ENCODE data around the gene ICOSLG.

ICOSLG gene

DNA sequence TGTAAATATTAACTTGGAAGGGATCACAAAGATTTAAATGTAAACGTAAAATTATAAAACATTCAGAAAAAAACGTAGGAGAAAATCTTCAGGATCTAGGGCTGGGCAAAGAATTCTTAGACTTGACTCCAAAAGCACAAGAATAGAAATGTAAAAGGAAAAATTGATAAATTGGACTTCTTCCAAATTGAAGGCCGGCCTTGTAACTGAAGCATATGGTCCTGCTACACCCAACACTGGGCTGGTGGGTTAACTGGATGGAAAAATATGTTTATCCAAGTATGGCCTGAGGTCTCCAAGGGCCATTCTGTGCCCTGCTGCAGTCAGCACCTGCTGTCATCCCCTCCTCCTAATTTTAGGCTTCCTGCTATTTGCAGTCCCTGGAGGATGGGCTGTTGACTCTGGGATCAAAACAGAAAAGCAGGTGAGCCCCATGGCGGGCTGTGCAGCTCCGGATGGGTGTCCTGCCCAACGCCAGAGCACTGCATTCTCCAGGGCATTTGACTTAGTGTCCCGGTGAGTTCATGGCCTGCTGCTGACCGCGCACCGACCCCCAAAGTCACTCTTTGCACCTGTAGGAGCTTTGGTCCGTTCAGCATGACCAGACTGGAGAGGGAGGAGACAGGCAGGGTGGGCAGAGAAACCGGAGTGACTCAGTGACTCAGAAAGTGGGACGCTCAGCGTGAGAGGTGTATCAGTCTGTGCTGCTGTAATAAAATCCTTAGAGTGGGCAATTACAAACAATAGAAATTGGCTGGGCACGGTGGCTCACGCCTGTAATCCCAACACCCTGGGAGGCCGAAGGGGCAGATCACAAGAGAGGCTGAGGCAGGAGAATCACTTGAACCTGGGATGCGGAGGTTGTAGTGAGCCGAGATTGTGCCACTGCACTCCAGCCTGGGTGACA lies 38.9 kb upstream of the ICOSLG start:
- Histone ChIP-seq H3K36me3 (replicated peaks; ENCODE audit: insufficient read depth, low read length) (no peaks in the 10 kb centered on the region), H3K79me2 (ENCODE audit: low read length) (no peaks in the 10 kb centered on the region), H3K9me3 (replicated peaks; ENCODE audit: insufficient read depth, low read length) (no peaks in the 10 kb centered on the region), H2AFZ (ENCODE audit: low read length) (no peak overlapping the region), H3K4me1 (ENCODE audit: low read length) (no peaks in the 10 kb centered on the region), H3K4me2 (ENCODE audit: low read depth, low read length) (no peak overlapping the region), H3K27me3 (replicated peaks; ENCODE audit: insufficient read depth, low read length) (peaks cover 51% of the 10 kb centered on the region), H3F3A (ENCODE audit: insufficient read depth, low read length) (no peaks in the 10 kb centered on the region), H3K4me3 (ENCODE audit: low read length) (no peak overlapping the region), H3K27ac (ENCODE audit: low read length) (no peak overlapping the region), H3K9ac (ENCODE audit: low read length) (no peak overlapping the region), H3K9me2 (replicated peaks; ENCODE audit: insufficient read depth, low read length) (no peaks in the 10 kb centered on the region), H4K20me1 (ENCODE audit: insufficient read depth, low read length) (no peaks in the 10 kb centered on the region)
- DNase-seq = no peak
- TF ChIP-seq EZH2phosphoT487 (IDR thresholded peaks at IDR 0.05; ENCODE audit: low read length) (no peak), EZH2 (optimal IDR thresholded peaks at IDR 0.05; ENCODE audit: low read depth, low read length) (no peak)
- TF ChIP-seq, protein P1, sequence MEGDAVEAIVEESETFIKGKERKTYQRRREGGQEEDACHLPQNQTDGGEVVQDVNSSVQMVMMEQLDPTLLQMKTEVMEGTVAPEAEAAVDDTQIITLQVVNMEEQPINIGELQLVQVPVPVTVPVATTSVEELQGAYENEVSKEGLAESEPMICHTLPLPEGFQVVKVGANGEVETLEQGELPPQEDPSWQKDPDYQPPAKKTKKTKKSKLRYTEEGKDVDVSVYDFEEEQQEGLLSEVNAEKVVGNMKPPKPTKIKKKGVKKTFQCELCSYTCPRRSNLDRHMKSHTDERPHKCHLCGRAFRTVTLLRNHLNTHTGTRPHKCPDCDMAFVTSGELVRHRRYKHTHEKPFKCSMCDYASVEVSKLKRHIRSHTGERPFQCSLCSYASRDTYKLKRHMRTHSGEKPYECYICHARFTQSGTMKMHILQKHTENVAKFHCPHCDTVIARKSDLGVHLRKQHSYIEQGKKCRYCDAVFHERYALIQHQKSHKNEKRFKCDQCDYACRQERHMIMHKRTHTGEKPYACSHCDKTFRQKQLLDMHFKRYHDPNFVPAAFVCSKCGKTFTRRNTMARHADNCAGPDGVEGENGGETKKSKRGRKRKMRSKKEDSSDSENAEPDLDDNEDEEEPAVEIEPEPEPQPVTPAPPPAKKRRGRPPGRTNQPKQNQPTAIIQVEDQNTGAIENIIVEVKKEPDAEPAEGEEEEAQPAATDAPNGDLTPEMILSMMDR (IDR thresholded peaks at IDR 0.05; ENCODE audit: low read length) = no peak

DNA sequence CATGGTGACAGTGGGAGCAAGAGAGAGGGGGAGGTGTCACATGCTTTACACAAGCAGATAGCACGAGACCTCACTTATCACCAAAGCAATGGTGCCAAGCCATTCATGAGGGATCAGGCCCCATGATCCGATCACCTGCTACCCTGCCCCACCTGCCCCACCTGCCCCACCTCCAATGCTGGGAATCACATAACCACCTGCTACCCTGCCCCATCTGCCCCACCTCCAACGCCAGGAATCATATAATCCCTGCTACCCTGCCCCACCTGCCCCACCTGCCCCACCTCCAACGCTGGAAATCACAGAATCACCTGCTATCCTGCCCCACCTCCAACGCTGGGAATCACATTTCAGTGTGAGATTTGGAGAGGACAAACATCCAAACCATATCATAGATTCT lies 34.3 kb upstream of the ICOSLG start:
- no peak overlapping the region for H3K4me3 ChIP-seq (ENCODE audit: low read length)
- no peaks in the 10 kb centered on the region for H3K79me2 ChIP-seq (ENCODE audit: low read length)
- no peaks in the 10 kb centered on the region for H4K20me1 ChIP-seq (ENCODE audit: insufficient read depth, low read length)
- H3K9ac ChIP-seq (ENCODE audit: low read length) = no peak overlapping the region
- H3K27ac ChIP-seq (ENCODE audit: low read length) = no peak overlapping the region
- TF ChIP-seq, protein P1 (IDR thresholded peaks at IDR 0.05; ENCODE audit: low read length) = no peak
- TF ChIP-seq EZH2 (optimal IDR thresholded peaks at IDR 0.05; ENCODE audit: low read depth, low read length) (no peak), EZH2phosphoT487 (IDR thresholded peaks at IDR 0.05; ENCODE audit: low read length) (no peak)
- H3K4me1 ChIP-seq (ENCODE audit: low read length) = no peaks in the 10 kb centered on the region
- no peak overlapping the region for H2AFZ ChIP-seq (ENCODE audit: low read length)
- H3K9me3 ChIP-seq (replicated peaks; ENCODE audit: insufficient read depth, low read length) = no peaks in the 10 kb centered on the region
- no peaks in the 10 kb centered on the region for H3F3A ChIP-seq (ENCODE audit: insufficient read depth, low read length)
- H3K27me3 ChIP-seq (replicated peaks; ENCODE audit: insufficient read depth, low read length) = peaks cover 35% of the 10 kb centered on the region
- no peak overlapping the region for H3K4me2 ChIP-seq (ENCODE audit: low read depth, low read length)
- no peaks in the 10 kb centered on the region for H3K36me3 ChIP-seq (replicated peaks; ENCODE audit: insufficient read depth, low read length)
- no peaks in the 10 kb centered on the region for H3K9me2 ChIP-seq (replicated peaks; ENCODE audit: insufficient read depth, low read length)
- DNase-seq = no peak

DNA sequence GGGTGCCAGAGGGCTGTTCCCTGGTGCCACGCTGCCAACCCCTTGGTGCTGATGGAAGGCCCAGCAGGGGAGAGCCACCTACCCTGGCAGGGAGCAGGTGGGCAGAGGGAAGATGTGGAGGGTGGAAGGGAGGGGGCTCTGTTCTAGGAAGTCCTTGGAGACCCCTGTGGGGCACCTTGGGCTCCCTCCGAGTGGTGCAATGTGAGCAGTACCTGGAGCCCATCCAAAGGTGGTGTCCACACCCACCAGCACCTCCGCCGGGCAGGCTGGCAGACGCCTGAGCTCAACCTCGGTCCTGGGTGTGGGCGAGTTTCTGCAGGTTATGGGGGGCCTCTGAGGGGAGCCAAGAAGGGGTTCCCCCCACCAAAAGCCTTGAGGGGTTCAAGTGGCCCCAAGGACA lies 32.3 kb upstream of the ICOSLG start:
- Histone ChIP-seq H3K27ac (ENCODE audit: low read length) (no peak overlapping the region), H3K9ac (ENCODE audit: low read length) (no peak overlapping the region), H3K79me2 (ENCODE audit: low read length) (no peaks in the 10 kb centered on the region), H3F3A (ENCODE audit: insufficient read depth, low read length) (no peaks in the 10 kb centered on the region), H3K36me3 (replicated peaks; ENCODE audit: insufficient read depth, low read length) (no peaks in the 10 kb centered on the region), H3K27me3 (replicated peaks; ENCODE audit: insufficient read depth, low read length) (peaks cover 28% of the 10 kb centered on the region), H3K4me1 (ENCODE audit: low read length) (no peaks in the 10 kb centered on the region), H3K4me2 (ENCODE audit: low read depth, low read length) (no peak overlapping the region), H2AFZ (ENCODE audit: low read length) (no peak overlapping the region), H3K9me3 (replicated peaks; ENCODE audit: insufficient read depth, low read length) (no peaks in the 10 kb centered on the region), H4K20me1 (ENCODE audit: insufficient read depth, low read length) (no peaks in the 10 kb centered on the region), H3K4me3 (ENCODE audit: low read length) (no peak overlapping the region), H3K9me2 (replicated peaks; ENCODE audit: insufficient read depth, low read length) (no peaks in the 10 kb centered on the region)
- TF ChIP-seq EZH2 (optimal IDR thresholded peaks at IDR 0.05; ENCODE audit: low read depth, low read length) (no peak), EZH2phosphoT487 (IDR thresholded peaks at IDR 0.05; ENCODE audit: low read length) (no peak)
- TF ChIP-seq, protein P1 (IDR thresholded peaks at IDR 0.05; ENCODE audit: low read length) = no peak
- no peak for DNase-seq

All from MM.1S (cell line).